Measurements from ENCODE around the gene GCNA. TPM values are rescaled to one million over a fixed set of nuclear protein-coding genes. Genes with fewer than 3 reads are reported as not detected.
"Not testable (repeated sequence)": the region's sequence is repeated elsewhere in the genome, so short reads cannot be mapped to it uniquely, and the experiment has no call there.

GCNA gene
- total RNA-seq, 1 experiment from 2014 or later, result 0.92 TPM

DNA sequence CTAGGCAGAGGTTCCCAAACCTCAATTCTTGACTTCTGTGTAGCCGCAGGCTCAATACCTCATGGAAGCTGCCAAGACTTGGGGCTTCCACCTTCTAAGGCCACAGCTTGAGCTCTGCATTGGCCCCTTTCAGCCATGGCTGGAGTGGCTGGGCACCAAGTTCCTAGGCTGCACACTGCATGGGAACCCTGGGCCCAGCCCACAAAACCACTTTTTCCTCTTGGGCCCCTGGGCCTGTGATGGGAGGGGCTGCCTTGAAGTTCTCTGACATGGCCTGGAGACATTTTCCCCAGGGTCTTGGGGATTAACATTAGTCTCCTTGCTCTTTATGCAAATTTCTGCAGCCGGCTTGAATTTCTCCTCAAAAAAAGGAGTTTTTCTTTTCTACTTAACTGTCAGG, 75.1 kb downstream of the GCNA start:
- H3K4me1 ChIP-seq (replicated peaks), result no peaks in the 10 kb centered on the region
- DNase-seq (ENCODE audit: low read depth in 1 of 2, low spot score in 2 of 2), result no peak
- H3K9me3 ChIP-seq (replicated peaks), result no peaks in the 10 kb centered on the region

DNA sequence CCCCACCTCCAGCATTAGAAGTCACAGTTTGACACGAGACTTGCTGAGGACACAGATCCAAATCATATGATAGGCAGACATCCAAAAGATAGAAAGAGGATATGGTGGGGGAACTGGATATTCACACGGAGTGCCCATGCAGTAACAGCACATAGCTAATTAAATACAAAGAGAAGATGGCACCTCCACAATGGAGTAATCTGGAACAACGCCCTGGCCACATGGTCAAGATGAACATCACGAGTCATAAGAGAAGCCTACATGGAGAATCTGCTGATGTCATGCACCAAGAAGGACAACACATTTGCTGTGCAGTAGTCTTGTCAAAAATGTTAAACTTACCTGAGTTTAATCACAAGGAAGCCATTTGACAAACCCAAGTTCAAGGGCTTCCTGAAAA, 79.0 kb downstream of the GCNA start:
- no peak overlapping the region for H3K4me3 ChIP-seq
- no peaks in the 10 kb centered on the region for H3K27me3 ChIP-seq (replicated peaks)
- no peak overlapping the region for H3K27ac ChIP-seq
- no peaks in the 10 kb centered on the region for H3K9me3 ChIP-seq (replicated peaks)
- DNase-seq (ENCODE audit: low read depth in 1 of 2, low spot score in 2 of 2), result no peak
- H3K36me3 ChIP-seq, result no peaks in the 10 kb centered on the region
- no peaks in the 10 kb centered on the region for H3K4me1 ChIP-seq (replicated peaks)

More for the DNA sequence above, 75.1 kb downstream of the GCNA start:
- Histone ChIP-seq H3K27ac (no peak overlapping the region), H3K36me3 (no peaks in the 10 kb centered on the region), H3K4me3 (no peak overlapping the region), H3K27me3 (replicated peaks) (no peaks in the 10 kb centered on the region)

DNA sequence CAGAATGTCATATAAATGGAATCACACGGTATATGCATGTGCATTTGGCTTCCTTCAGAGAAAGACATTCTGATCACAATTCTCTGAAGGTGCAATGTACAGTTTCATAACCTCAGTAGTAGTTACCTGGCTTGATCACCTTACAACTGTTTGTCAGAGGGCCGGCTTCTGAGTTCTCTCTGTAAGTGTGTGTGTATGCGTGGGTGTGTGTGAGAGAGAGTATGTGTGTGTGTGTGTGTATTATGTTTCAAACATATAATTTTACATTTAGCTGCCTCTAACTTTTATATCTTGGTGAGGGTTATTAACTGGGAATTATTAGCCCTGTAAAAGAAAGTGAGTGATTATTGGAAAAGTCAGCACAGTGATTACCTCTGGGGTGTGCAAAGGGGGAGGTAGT, 81.1 kb downstream of the GCNA start:
- H3K27me3 ChIP-seq (replicated peaks), result no peaks in the 10 kb centered on the region
- no peaks in the 10 kb centered on the region for H3K9me3 ChIP-seq (replicated peaks)
- DNase-seq (ENCODE audit: low read depth in 1 of 2, low spot score in 2 of 2), result no peak
- H3K36me3 ChIP-seq, result no peaks in the 10 kb centered on the region
- H3K27ac ChIP-seq, result no peak overlapping the region
- H3K4me3 ChIP-seq, result no peak overlapping the region
- no peaks in the 10 kb centered on the region for H3K4me1 ChIP-seq (replicated peaks)

DNA sequence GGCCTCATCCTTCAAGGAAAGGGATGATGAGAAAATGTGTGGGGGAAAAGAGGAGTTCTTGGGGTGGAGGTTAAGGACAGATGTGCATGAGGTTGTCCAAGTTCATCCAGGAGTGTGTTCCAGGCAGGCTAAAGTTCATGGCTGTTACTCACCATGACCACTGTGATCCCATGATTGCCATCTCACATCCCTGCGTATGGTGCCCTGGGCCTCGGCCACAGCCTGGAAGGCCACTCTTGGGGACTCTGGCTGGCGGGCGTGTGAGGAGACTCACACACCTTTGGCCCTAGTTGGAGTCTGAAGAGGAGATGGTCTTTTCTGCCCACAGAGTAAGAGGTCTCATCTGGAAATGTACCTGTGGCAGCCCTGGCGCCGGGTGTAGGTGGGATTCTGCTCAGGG, 81.7 kb downstream of the GCNA start:
- no peak overlapping the region for H3K27ac ChIP-seq
- DNase-seq (ENCODE audit: low read depth in 1 of 2, low spot score in 2 of 2), result no peak

GRCh38 chrX:71660562-71661416, 82.6 kb downstream of the GCNA start:
- no peak for DNase-seq (ENCODE audit: low read depth in 1 of 2, low spot score in 2 of 2)
- Histone ChIP-seq H3K4me3 (no peak overlapping the region), H3K27me3 (replicated peaks) (no peaks in the 10 kb centered on the region), H3K9me3 (replicated peaks) (no peaks in the 10 kb centered on the region), H3K36me3 (no peaks in the 10 kb centered on the region), H3K4me1 (replicated peaks) (no peaks in the 10 kb centered on the region), H3K27ac (no peak overlapping the region)

More for the DNA sequence above, 81.7 kb downstream of the GCNA start:
- Histone ChIP-seq H3K9me3 (replicated peaks) (no peaks in the 10 kb centered on the region), H3K27me3 (replicated peaks) (no peaks in the 10 kb centered on the region), H3K4me1 (replicated peaks) (no peaks in the 10 kb centered on the region), H3K4me3 (no peak overlapping the region), H3K36me3 (no peaks in the 10 kb centered on the region)

GRCh38 chrX:71661919-71662318, 83.7 kb downstream of the GCNA start:
- Histone ChIP-seq H3K9me3 (replicated peaks) (no peaks in the 10 kb centered on the region), H3K27ac (no peak overlapping the region), H3K36me3 (no peaks in the 10 kb centered on the region), H3K27me3 (replicated peaks) (no peaks in the 10 kb centered on the region), H3K4me3 (no peak overlapping the region), H3K4me1 (replicated peaks) (no peaks in the 10 kb centered on the region)
- no peak for DNase-seq (ENCODE audit: low read depth in 1 of 2, low spot score in 2 of 2)

DNA sequence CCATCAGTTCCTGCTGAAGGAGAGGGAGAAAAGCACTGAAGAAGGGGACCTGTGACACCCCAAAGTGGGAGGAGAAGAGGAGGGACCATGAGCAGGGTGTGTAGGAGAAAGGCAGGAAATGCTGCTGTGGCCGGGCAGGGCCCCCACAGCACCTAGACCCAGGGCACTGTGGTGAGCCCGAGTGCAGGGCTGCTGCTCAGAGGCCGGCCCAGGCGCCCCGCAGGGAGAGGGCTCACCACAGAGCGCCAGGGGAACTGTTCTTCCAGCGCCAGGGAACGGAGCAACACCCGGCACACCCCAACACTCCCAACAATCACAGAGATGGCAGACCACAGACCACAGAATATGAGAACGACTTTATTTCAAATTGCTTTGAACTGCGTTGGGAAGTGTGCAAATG, 84.4 kb downstream of the GCNA start:
- H3K4me3 ChIP-seq; H3K27me3 ChIP-seq (replicated peaks); DNase-seq (ENCODE audit: low read depth in 1 of 2, low spot score in 2 of 2); H3K36me3 ChIP-seq; H3K4me1 ChIP-seq (replicated peaks); H3K9me3 ChIP-seq (replicated peaks); H3K27ac ChIP-seq: not testable (repeated sequence)

Other genes starting within 250 kb of the GCNA start
- 14.0 and 16.4 TPM in 2 replicates for gene TAF1, start 212.1 kb upstream of the GCNA start, total RNA-seq (2014; rRNA removed; shearing (Covaris generic))
- gene OGT, start 45.3 kb upstream of the GCNA start, total RNA-seq (2014; rRNA removed; shearing (Covaris generic)), result 37.1 and 46.8 TPM in 2 replicates
- not detected in 2 replicates for gene CXCR3, start 40.1 kb downstream of the GCNA start, total RNA-seq (2014; rRNA removed; shearing (Covaris generic))
- not detected in 2 replicates for gene CXorf49, start 139.8 kb downstream of the GCNA start, total RNA-seq (2014; rRNA removed; shearing (Covaris generic))
- gene CXorf49B, start 184.9 kb downstream of the GCNA start, total RNA-seq (2014; rRNA removed; shearing (Covaris generic)), result not detected in 2 replicates